ENCODE data around the gene MEIKIN. TPM values are rescaled to one million over a fixed set of nuclear protein-coding genes. Genes with fewer than 3 reads are reported as not detected.

Gene MEIKIN
- polyA plus RNA-seq, 1 donor from 2014 or later, result not detected

DNA sequence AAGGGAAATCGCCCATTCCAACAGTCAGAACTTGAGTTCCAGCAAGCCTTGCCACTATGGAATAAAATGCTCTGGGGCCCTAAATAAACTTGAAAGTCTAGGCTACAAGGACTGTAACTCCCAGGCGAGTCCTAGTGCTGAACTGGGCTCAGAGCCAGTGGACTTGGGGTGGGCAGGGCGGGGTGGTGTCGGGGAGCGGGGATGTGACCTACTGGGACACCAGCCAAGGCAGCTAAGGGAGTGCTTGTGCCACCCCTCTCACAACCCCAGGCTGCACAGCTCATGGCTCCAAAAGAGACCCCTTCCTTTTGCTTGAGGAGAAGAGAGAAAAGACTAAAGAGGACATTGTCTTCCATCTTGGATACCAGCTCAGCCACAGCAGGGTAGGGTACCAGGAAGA is 61.5 kb downstream of the MEIKIN start:
- H3K4me3 ChIP-seq (ENCODE audit: low read length), result no peak overlapping the region
- H3K4me2 ChIP-seq (ENCODE audit: low read length), result no peak overlapping the region
- no peak overlapping the region for H2AFZ ChIP-seq (ENCODE audit: low read depth, low read length)
- H3K27ac ChIP-seq (ENCODE audit: low read length), result no peak overlapping the region
- no peaks in the 10 kb centered on the region for H3F3A ChIP-seq (ENCODE audit: insufficient read depth, low read length, poor library complexity, severe bottlenecking)
- no peaks in the 10 kb centered on the region for H3K79me2 ChIP-seq (replicated peaks; ENCODE audit: insufficient read depth, low read length)
- H3K9me2 ChIP-seq (ENCODE audit: insufficient read depth, low read length), result no peaks in the 10 kb centered on the region
- TF ChIP-seq TAF1 (IDR thresholded peaks at IDR 0.05; ENCODE audit: low read depth), result no peak
- TF ChIP-seq SMC3 (conservative IDR thresholded peaks at IDR 0.05; ENCODE audit: poor library complexity), result no peak
- TF ChIP-seq, protein P1, sequence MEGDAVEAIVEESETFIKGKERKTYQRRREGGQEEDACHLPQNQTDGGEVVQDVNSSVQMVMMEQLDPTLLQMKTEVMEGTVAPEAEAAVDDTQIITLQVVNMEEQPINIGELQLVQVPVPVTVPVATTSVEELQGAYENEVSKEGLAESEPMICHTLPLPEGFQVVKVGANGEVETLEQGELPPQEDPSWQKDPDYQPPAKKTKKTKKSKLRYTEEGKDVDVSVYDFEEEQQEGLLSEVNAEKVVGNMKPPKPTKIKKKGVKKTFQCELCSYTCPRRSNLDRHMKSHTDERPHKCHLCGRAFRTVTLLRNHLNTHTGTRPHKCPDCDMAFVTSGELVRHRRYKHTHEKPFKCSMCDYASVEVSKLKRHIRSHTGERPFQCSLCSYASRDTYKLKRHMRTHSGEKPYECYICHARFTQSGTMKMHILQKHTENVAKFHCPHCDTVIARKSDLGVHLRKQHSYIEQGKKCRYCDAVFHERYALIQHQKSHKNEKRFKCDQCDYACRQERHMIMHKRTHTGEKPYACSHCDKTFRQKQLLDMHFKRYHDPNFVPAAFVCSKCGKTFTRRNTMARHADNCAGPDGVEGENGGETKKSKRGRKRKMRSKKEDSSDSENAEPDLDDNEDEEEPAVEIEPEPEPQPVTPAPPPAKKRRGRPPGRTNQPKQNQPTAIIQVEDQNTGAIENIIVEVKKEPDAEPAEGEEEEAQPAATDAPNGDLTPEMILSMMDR (IDR thresholded peaks at IDR 0.05; ENCODE audit: poor library complexity, severe bottlenecking), result no peak
- TF ChIP-seq, protein P2, sequence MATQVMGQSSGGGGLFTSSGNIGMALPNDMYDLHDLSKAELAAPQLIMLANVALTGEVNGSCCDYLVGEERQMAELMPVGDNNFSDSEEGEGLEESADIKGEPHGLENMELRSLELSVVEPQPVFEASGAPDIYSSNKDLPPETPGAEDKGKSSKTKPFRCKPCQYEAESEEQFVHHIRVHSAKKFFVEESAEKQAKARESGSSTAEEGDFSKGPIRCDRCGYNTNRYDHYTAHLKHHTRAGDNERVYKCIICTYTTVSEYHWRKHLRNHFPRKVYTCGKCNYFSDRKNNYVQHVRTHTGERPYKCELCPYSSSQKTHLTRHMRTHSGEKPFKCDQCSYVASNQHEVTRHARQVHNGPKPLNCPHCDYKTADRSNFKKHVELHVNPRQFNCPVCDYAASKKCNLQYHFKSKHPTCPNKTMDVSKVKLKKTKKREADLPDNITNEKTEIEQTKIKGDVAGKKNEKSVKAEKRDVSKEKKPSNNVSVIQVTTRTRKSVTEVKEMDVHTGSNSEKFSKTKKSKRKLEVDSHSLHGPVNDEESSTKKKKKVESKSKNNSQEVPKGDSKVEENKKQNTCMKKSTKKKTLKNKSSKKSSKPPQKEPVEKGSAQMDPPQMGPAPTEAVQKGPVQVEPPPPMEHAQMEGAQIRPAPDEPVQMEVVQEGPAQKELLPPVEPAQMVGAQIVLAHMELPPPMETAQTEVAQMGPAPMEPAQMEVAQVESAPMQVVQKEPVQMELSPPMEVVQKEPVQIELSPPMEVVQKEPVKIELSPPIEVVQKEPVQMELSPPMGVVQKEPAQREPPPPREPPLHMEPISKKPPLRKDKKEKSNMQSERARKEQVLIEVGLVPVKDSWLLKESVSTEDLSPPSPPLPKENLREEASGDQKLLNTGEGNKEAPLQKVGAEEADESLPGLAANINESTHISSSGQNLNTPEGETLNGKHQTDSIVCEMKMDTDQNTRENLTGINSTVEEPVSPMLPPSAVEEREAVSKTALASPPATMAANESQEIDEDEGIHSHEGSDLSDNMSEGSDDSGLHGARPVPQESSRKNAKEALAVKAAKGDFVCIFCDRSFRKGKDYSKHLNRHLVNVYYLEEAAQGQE (IDR thresholded peaks at IDR 0.05; ENCODE audit: borderline replicate concordance), result no peak
- TF ChIP-seq RAD21 (conservative IDR thresholded peaks at IDR 0.05), result no peak
- no peak for TF ChIP-seq MXI1 (conservative IDR thresholded peaks at IDR 0.05; ENCODE audit: poor library complexity, severe bottlenecking)
- TF ChIP-seq EP300 (conservative IDR thresholded peaks at IDR 0.05; ENCODE audit: poor library complexity, severe bottlenecking), result no peak
- TF ChIP-seq EZH2 (IDR thresholded peaks at IDR 0.05; ENCODE audit: borderline replicate concordance, insufficient read depth, low read length, poor library complexity, severe bottlenecking), result no peak
- no peak for TF ChIP-seq POLR2AphosphoS5 (IDR thresholded peaks at IDR 0.05)
- no peaks in the 10 kb centered on the region for H3K27me3 ChIP-seq (ENCODE audit: insufficient read depth, low read depth, low read length)
- no peak overlapping the region for H3K9ac ChIP-seq (ENCODE audit: low read length)
- no peaks in the 10 kb centered on the region for H3K9me3 ChIP-seq (ENCODE audit: low read length)
- H4K20me1 ChIP-seq (ENCODE audit: insufficient read depth), result no peaks in the 10 kb centered on the region
- no peaks in the 10 kb centered on the region for H3K36me3 ChIP-seq (ENCODE audit: insufficient read depth, low read length)

DNA sequence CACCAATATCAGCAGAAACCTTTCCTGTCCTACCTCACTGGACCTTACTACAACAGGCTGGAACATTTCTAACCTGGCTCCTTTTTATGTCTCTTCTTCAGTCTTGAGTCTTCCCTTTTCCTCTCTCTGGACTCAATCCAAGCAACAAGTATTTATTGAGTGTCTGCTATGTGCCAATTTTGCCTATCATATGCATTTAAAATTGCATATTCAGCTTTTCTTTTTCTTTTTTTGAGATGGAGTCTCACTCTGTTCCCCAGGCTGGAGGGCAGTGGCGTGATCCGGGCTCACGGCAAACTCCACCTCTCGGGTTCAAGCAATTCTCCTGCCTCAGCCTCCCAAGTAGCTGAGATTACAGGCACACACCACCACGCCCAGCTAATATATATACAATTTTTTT is 65.8 kb downstream of the MEIKIN start:
- no peaks in the 10 kb centered on the region for H3K36me3 ChIP-seq (ENCODE audit: insufficient read depth, low read length)
- H3K9me2 ChIP-seq (ENCODE audit: insufficient read depth, low read length), result no peaks in the 10 kb centered on the region
- no peaks in the 10 kb centered on the region for H4K20me1 ChIP-seq (ENCODE audit: insufficient read depth)
- no peak overlapping the region for H3K4me2 ChIP-seq (ENCODE audit: low read length)
- H3K27ac ChIP-seq (ENCODE audit: low read length), result no peak overlapping the region
- no peaks in the 10 kb centered on the region for H3K79me2 ChIP-seq (replicated peaks; ENCODE audit: insufficient read depth, low read length)
- H3K9me3 ChIP-seq (ENCODE audit: low read length), result no peaks in the 10 kb centered on the region
- H3K27me3 ChIP-seq (ENCODE audit: insufficient read depth, low read depth, low read length), result no peaks in the 10 kb centered on the region
- H3K9ac ChIP-seq (ENCODE audit: low read length), result no peak overlapping the region
- TF ChIP-seq, protein P2 (IDR thresholded peaks at IDR 0.05; ENCODE audit: borderline replicate concordance), result no peak
- TF ChIP-seq, protein P1 (IDR thresholded peaks at IDR 0.05; ENCODE audit: poor library complexity, severe bottlenecking), result no peak
- TF ChIP-seq EP300 (conservative IDR thresholded peaks at IDR 0.05; ENCODE audit: poor library complexity, severe bottlenecking) (no peak), POLR2AphosphoS5 (IDR thresholded peaks at IDR 0.05) (no peak), TAF1 (IDR thresholded peaks at IDR 0.05; ENCODE audit: low read depth) (no peak), EZH2 (IDR thresholded peaks at IDR 0.05; ENCODE audit: borderline replicate concordance, insufficient read depth, low read length, poor library complexity, severe bottlenecking) (no peak), SMC3 (conservative IDR thresholded peaks at IDR 0.05; ENCODE audit: poor library complexity) (no peak), MXI1 (conservative IDR thresholded peaks at IDR 0.05; ENCODE audit: poor library complexity, severe bottlenecking) (no peak), RAD21 (conservative IDR thresholded peaks at IDR 0.05) (no peak)
- H3F3A ChIP-seq (ENCODE audit: insufficient read depth, low read length, poor library complexity, severe bottlenecking), result no peaks in the 10 kb centered on the region
- no peak overlapping the region for H3K4me3 ChIP-seq (ENCODE audit: low read length)
- H2AFZ ChIP-seq (ENCODE audit: low read depth, low read length), result no peak overlapping the region

Measured in neural cell (in vitro differentiated cells).